ENCODE measurements around the gene ANKRD11.

GRCh38 chr16:89411335-89411850 is 79.0 kb downstream of the ANKRD11 start:
- TF ChIP-seq CTCF (IDR thresholded peaks at IDR 0.05; ENCODE audit: insufficient read depth, low read length, poor library complexity, severe bottlenecking) (no peak), EZH2phosphoT487 (conservative IDR thresholded peaks at IDR 0.05; ENCODE audit: low read length) (no peak)

Data from SU-DHL-6 (cell line).